ENCODE measurements around the gene CT47C1.

GRCh38 chrX:119071381-119071780 is 1.4 kb upstream of the CT47C1 start:
- TF ChIP-seq EZH2 (IDR thresholded peaks at IDR 0.05; ENCODE audit: low read depth, low read length, severe bottlenecking) (no peak), GABPA (IDR thresholded peaks at IDR 0.05; ENCODE audit: borderline replicate concordance, insufficient read depth, low read length) (no peak), CTCF (IDR thresholded peaks at IDR 0.05; ENCODE audit: control extremely low read depth in 1 of 3, insufficient read depth in 1 of 3, low read depth in 1 of 3, low read length in 3 of 3) (no peak), SRF (IDR thresholded peaks at IDR 0.05; ENCODE audit: low read depth, low read length) (no peak), E2F6 (IDR thresholded peaks at IDR 0.05) (no peak), POLR2A (IDR thresholded peaks at IDR 0.05; ENCODE audit: control extremely low read depth in 1 of 2, low read depth in 2 of 2, low read length in 2 of 2) (no peak), POLR2AphosphoS5 (IDR thresholded peaks at IDR 0.05; ENCODE audit: low read depth, low read length) (no peak), EP300 (IDR thresholded peaks at IDR 0.05; ENCODE audit: borderline replicate concordance in 1 of 2, low read depth in 2 of 2, low read length in 2 of 2) (no peak), JUND (IDR thresholded peaks at IDR 0.05; ENCODE audit: low read length) (no peak)
